Tibial artery (tissue), 4 donors: ENCODE data around the gene SORCS3.

Experiments used
- DNase-seq, 2 donors: peaks; one replicate each; pipeline ENCODE4 v3.0.0-alpha.2; 2019
- H3K27ac ChIP-seq, 2 donors: fragments of 200-600 bp; sonication (generic) in 1 of 2; 1 replicate in 1 of 2; 2 replicates in 1 of 2; pipeline ENCODE4 v1.5.1; 2018 to 2019; ENCODE audit warnings: mild to moderate bottlenecking in 1 of 2
- H3K27me3 ChIP-seq, 2 donors: fragments of 200-600 bp; sonication (generic) in 1 of 2; one replicate each; pipeline versions ENCODE4 v1.5.1 to v1.6.0; 2016 to 2019
- H3K36me3 ChIP-seq, 3 donors: fragments of 200-600 bp; sonication (generic) in 2 of 3; one replicate each; pipeline ENCODE4 v1.5.1; 2016 to 2019; ENCODE audit warnings: mild to moderate bottlenecking in 2 of 3
- H3K4me1 ChIP-seq, 4 donors: fragments of 200-600 bp; sonication (generic) in 2 of 4; 1 replicate in 3 of 4; 2 replicates in 1 of 4; pipeline ENCODE4 v1.5.1; 2016 to 2019
- H3K4me3 ChIP-seq, 2 donors: fragments of 200-600 bp; sonication (generic) in 1 of 2; 1 replicate in 1 of 2; 2 replicates in 1 of 2; pipeline ENCODE4 v1.5.1; 2018 to 2019; ENCODE audit warnings: mild to moderate bottlenecking in 2 of 2
- H3K9me3 ChIP-seq, 3 donors: fragments of 200-600 bp; sonication (generic) in 1 of 3; one replicate each; pipeline ENCODE4 v1.5.1; 2016 to 2019
- intact Hi-C: fragments of 100-400 bp; cut with DNase I; formaldehyde crosslinking; loops from one replicate; pipeline ENCODE4 v1.15.0; 2023; ENCODE audit warnings: low total_unique reads
- TF ChIP-seq, protein P1 (sequence below), 2 experiments: fragments of 200-600 bp in 1 of 2; fragments of 450-650 bp in 1 of 2; IDR thresholded peaks; one replicate each; pipeline ENCODE4 v1.5.1; 2017 to 2019; ENCODE audit warnings: antibody characterized with exemption in 2 of 2, mild to moderate bottlenecking in 1 of 2, moderate library complexity in 1 of 2

Gene SORCS3

DNA sequence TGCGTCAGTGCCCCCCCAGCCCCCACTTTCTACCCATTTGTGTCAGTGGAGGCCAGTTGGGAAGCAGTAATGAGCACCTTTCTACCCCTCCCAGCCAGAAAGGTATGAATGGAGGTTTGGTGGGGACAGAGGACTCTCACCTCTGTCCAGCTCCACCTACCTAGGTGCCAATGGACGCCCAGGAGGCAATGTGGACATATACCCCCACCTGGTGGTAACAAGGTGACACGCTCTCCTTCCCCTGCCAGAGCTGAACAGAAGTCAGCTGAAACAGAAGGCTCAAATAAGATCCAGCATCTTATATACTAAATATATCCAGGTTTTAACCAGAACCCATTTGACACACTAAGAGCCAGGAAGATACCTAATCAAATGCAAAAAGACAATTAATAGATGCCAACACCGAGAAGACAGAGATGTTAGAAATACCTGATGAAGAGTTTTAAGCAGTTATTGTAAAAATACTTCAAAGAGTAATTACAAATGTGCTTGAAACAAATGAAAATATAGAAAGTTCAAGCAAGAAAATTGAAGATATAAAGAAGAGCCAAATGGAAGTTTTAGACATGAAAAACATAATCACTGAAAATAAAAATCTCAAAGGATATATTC lies 18.4 kb upstream of the SORCS3 start:
- Histone ChIP-seq H3K36me3 (no peaks in the 10 kb centered on the region), H3K9me3 (no peaks in the 10 kb centered on the region), H3K4me3 (no peak overlapping the region), H3K27ac (no peak overlapping the region), H3K27me3 (peaks cover 0 to 7% of the 10 kb centered on the region in 2 donors), H3K4me1 (no peaks in the 10 kb centered on the region)
- TF ChIP-seq, protein P1, sequence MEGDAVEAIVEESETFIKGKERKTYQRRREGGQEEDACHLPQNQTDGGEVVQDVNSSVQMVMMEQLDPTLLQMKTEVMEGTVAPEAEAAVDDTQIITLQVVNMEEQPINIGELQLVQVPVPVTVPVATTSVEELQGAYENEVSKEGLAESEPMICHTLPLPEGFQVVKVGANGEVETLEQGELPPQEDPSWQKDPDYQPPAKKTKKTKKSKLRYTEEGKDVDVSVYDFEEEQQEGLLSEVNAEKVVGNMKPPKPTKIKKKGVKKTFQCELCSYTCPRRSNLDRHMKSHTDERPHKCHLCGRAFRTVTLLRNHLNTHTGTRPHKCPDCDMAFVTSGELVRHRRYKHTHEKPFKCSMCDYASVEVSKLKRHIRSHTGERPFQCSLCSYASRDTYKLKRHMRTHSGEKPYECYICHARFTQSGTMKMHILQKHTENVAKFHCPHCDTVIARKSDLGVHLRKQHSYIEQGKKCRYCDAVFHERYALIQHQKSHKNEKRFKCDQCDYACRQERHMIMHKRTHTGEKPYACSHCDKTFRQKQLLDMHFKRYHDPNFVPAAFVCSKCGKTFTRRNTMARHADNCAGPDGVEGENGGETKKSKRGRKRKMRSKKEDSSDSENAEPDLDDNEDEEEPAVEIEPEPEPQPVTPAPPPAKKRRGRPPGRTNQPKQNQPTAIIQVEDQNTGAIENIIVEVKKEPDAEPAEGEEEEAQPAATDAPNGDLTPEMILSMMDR (IDR thresholded peaks at IDR 0.05): no peak
- no peak for DNase-seq
- intact Hi-C loops: no loop called here

DNA sequence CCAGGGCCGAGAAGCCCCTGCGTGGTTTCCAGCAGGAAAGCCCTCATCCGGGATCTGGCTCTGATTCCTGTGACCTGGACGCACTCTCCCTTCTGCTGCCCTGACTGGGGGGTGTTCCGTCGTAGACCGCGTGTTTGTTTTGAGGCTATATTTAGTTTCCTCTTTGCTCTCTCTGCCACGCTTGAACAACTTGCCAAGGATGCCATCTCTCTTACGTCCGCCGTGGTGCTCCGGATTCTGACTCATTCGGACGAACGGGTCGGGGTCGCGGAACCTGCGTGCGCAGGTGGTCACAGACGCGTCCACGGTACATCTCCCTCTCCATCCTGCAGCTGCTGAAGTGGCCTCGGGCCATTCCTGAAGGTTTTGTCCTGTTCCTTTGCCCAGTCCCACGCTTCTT lies 10.4 kb upstream of the SORCS3 start:
- TF ChIP-seq, protein P1 (IDR thresholded peaks at IDR 0.05): no peak

GRCh38 chr10:104631946-104632345 lies 9.1 kb upstream of the SORCS3 start:
- no peak for DNase-seq
- H3K4me1 ChIP-seq: no peaks in the 10 kb centered on the region
- intact Hi-C loops: no loop called here
- no peaks in the 10 kb centered on the region for H3K36me3 ChIP-seq
- TF ChIP-seq, protein P1 (IDR thresholded peaks at IDR 0.05): no peak
- peaks cover 0 to 7% of the 10 kb centered on the region in 2 donors for H3K27me3 ChIP-seq
- H3K9me3 ChIP-seq: no peaks in the 10 kb centered on the region
- H3K4me3 ChIP-seq: no peak overlapping the region
- no peak overlapping the region for H3K27ac ChIP-seq

More for the DNA sequence above, 10.4 kb upstream of the SORCS3 start:
- H3K27ac ChIP-seq: no peak overlapping the region
- no peaks in the 10 kb centered on the region for H3K36me3 ChIP-seq
- H3K4me3 ChIP-seq: no peak overlapping the region
- H3K27me3 ChIP-seq: peaks cover 0 to 3% of the 10 kb centered on the region in 2 donors
- intact Hi-C loops: no loop called here
- H3K4me1 ChIP-seq: no peaks in the 10 kb centered on the region
- no peaks in the 10 kb centered on the region for H3K9me3 ChIP-seq
- no peak for DNase-seq

- Histone ChIP-seq H3K36me3 (no peaks in the 10 kb centered on the region), H3K27ac (no peak overlapping the region), H3K4me1 (peaks cover 0 to 45% (median 19%) of the 10 kb centered on the region in 4 donors), H3K27me3 (peaks cover 0 to 67% of the 10 kb centered on the region in 2 donors), H3K4me3 (no peak overlapping the region), H3K9me3 (no peaks in the 10 kb centered on the region)
- TF ChIP-seq, protein P1 (IDR thresholded peaks at IDR 0.05): no peak
- intact Hi-C loops: no loop called here
- no peak for DNase-seq
Measured at GRCh38 chr10:104638861-104639589, 2.1 kb upstream of the SORCS3 start.

GRCh38 chr10:104639590-104640338 lies 1.3 kb upstream of the SORCS3 start:
- intact Hi-C loops: no loop called here
- peaks cover 0 to 73% of the 10 kb centered on the region in 2 donors for H3K27me3 ChIP-seq
- DNase-seq: no peak
- H3K27ac ChIP-seq: no peak overlapping the region
- H3K4me3 ChIP-seq: no peak overlapping the region
- TF ChIP-seq, protein P1 (IDR thresholded peaks at IDR 0.05): no peak
- peaks cover 0 to 45% (median 19%) of the 10 kb centered on the region in 4 donors for H3K4me1 ChIP-seq
- no peaks in the 10 kb centered on the region for H3K36me3 ChIP-seq
- H3K9me3 ChIP-seq: no peaks in the 10 kb centered on the region
